ENCODE results near the gene LAMB2. TPM values are rescaled to one million over a fixed set of nuclear protein-coding genes. Genes with fewer than 3 reads are reported as not detected.

LAMB2 gene
- total and polyA plus RNA-seq, 7 donors: 81.6 to 220 (median 133) TPM

DNA sequence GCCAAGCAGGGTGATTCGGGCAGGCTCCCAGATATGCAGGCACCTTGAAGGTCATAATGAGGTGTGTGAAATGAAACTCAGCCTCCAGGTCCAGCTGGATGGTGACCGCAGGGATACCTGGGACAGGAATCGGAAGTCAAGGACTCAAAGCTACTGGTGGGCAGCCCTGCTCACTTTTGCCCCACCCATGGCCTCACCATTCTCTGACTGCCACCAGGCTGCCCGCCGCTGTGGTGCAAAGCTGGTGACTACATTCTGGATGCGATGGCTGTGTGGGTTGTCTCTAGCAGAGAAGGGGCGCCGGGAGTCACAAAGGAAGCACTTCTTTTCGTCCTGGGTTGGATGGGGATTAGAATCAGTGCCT lies 795 bp downstream of the LAMB2 start:
- Histone ChIP-seq H3K9me3 (no peaks in the 10 kb centered on the region), H3K4me1 (peaks cover 18% of the 10 kb centered on the region), H3K4me3 (peak overlapping the region; percentile 89), H3K27me3 (ENCODE audit: insufficient read depth in 3 of 3, low read length in 2 of 3) (no peaks in the 10 kb centered on the region), H3K27ac (peak overlapping the region; percentile 76), H3K36me3 (ENCODE audit: insufficient read depth in 1 of 2, low read depth in 1 of 2) (peaks cover 0 to 41% of the 10 kb centered on the region in 2 donors)
- intact Hi-C loops (cut with DNase I): no loop called here
- DNase-seq (no peak), ATAC-seq (no peak)
- no peak for TF ChIP-seq CTCF (IDR thresholded peaks at IDR 0.05)
- 24 to 39% (median 28%) methylated on average over 9 of the region's 9 CpGs for WGBS, 3 donors

GRCh38 chr3:49131576-49131975 lies 1.3 kb downstream of the LAMB2 start:
- Histone ChIP-seq H3K4me1 (peaks cover 18% of the 10 kb centered on the region), H3K36me3 (ENCODE audit: insufficient read depth in 1 of 2, low read depth in 1 of 2) (peaks cover 0 to 45% of the 10 kb centered on the region in 2 donors), H3K27me3 (ENCODE audit: insufficient read depth in 3 of 3, low read length in 2 of 3) (no peaks in the 10 kb centered on the region), H3K9me3 (no peaks in the 10 kb centered on the region), H3K4me3 (peak overlapping the region; percentile 89), H3K27ac (peak overlapping the region; percentile 76)
- intact Hi-C loops (cut with DNase I): no loop called here
- TF ChIP-seq CTCF (IDR thresholded peaks at IDR 0.05): no peak
- ATAC-seq (no peak), DNase-seq (no peak)
- WGBS, 3 donors: 82 to 90% (median 85%) methylated on average over 6 of the region's 6 CpGs

GRCh38 chr3:49131040-49131439 lies 1.8 kb downstream of the LAMB2 start:
- TF ChIP-seq CTCF (IDR thresholded peaks at IDR 0.05): no peak
- H3K9me3 ChIP-seq: no peaks in the 10 kb centered on the region
- DNase-seq (no peak), ATAC-seq (no peak)
- H3K4me1 ChIP-seq: peaks cover 18% of the 10 kb centered on the region
- peak overlapping the region; percentile 23 for H3K27ac ChIP-seq
- WGBS, 3 donors: 40 to 53% (median 41%) methylated on average over 12 of the region's 12 CpGs
- H3K4me3 ChIP-seq: peak overlapping the region; percentile 89
- intact Hi-C loops (cut with DNase I): no loop called here
- H3K27me3 ChIP-seq (ENCODE audit: insufficient read depth in 3 of 3, low read length in 2 of 3): no peaks in the 10 kb centered on the region
- peaks cover 0 to 51% of the 10 kb centered on the region in 2 donors for H3K36me3 ChIP-seq (ENCODE audit: insufficient read depth in 1 of 2, low read depth in 1 of 2)

GRCh38 chr3:49124991-49125670 lies 7.7 kb downstream of the LAMB2 start:
- intact Hi-C loops (cut with DNase I): loop anchor here in 1 of 2 donors (5.0 kb wide), 1 partner anchor 42 kb away; the partner anchor contains the start of gene CCDC71

More at GRCh38 chr3:49124991-49125670, 7.7 kb downstream of the LAMB2 start:
- TF ChIP-seq CTCF (IDR thresholded peaks at IDR 0.05): no peak
- H3K36me3 ChIP-seq (ENCODE audit: insufficient read depth in 1 of 2, low read depth in 1 of 2): peaks cover 0 to 87% of the 10 kb centered on the region in 2 donors
- H3K27me3 ChIP-seq (ENCODE audit: insufficient read depth in 3 of 3, low read length in 2 of 3): no peaks in the 10 kb centered on the region
- DNase-seq (no peak), ATAC-seq (no peak)
- no peak overlapping the region for H3K27ac ChIP-seq
- H3K4me3 ChIP-seq: no peak overlapping the region
- WGBS, 3 donors: 67 to 76% (median 68%) methylated on average over 14 of the region's 14 CpGs
- no peaks in the 10 kb centered on the region for H3K4me1 ChIP-seq
- no peaks in the 10 kb centered on the region for H3K9me3 ChIP-seq

Measured in psoas muscle (tissue), 8 donors.